Measurements from ENCODE around the gene EPHA7.

The EPHA7 gene

GRCh38 chr6:93424303-93425064 lies 5.1 kb upstream of the EPHA7 start:
- Histone ChIP-seq H3K4me1 (ENCODE audit: control insufficient read depth, low read length) (no peaks in the 10 kb centered on the region), H3K9me2 (replicated peaks; ENCODE audit: control insufficient read depth, low read length) (no peaks in the 10 kb centered on the region), H3K4me3 (ENCODE audit: low read length) (no peak overlapping the region), H3K36me3 (ENCODE audit: control insufficient read depth, low read length) (no peaks in the 10 kb centered on the region), H3K27me3 (ENCODE audit: control insufficient read depth, low read length) (no peaks in the 10 kb centered on the region), H4K20me1 (ENCODE audit: control insufficient read depth, insufficient read depth, low read depth, low read length) (no peaks in the 10 kb centered on the region), H3K79me2 (ENCODE audit: control insufficient read depth, low read length) (no peaks in the 10 kb centered on the region), H3K9me3 (ENCODE audit: control insufficient read depth, insufficient read depth, low read length) (no peaks in the 10 kb centered on the region), H3K27ac (ENCODE audit: low read depth, low read length) (no peak overlapping the region), H3F3A (ENCODE audit: control insufficient read depth, insufficient read depth) (no peaks in the 10 kb centered on the region), H3K4me2 (ENCODE audit: low read length) (no peak overlapping the region)
- peak; percentile 53 for TF ChIP-seq CTCF (IDR thresholded peaks at IDR 0.05; ENCODE audit: low read depth, low read length, poor library complexity, severe bottlenecking)
- no peak for TF ChIP-seq EZH2phosphoT487 (IDR thresholded peaks at IDR 0.05; ENCODE audit: borderline replicate concordance, low read length)

- H3K4me3 ChIP-seq (ENCODE audit: low read length): no peak overlapping the region
- H3K36me3 ChIP-seq (ENCODE audit: control insufficient read depth, low read length): no peaks in the 10 kb centered on the region
- H3K79me2 ChIP-seq (ENCODE audit: control insufficient read depth, low read length): no peaks in the 10 kb centered on the region
Observed at GRCh38 chr6:93423542-93423941, 4.2 kb upstream of the EPHA7 start.

DNA sequence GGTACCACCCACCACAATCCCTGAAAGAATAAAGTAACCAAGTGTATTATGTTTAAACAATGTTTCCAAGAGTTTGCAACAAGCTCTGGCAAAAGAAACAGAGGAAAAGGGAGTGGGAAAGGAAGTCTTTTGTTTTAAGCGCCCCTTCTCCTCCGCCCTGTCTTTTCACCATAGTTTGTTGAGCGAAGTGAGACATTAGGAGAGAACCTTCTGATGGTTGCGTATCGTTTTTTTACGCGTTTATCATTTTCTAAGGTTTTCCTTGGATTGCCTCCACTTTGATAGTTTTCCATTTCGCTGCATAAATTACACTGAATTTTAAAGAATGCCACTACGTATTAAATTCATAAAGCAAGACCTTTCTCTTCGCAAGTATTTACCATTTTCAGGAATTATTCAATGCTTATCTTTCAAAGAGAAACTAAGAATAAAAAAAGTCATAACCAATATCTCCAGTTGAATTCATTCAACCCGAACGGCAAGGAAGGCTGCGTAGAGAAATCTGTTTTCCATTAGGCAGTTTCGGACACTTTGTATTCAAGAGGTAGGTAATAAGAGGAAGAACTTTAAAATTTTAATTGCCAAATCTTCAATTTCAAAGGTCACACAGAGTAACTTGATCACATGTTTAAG lies 920 bp upstream of the EPHA7 start:
- H3K79me2 ChIP-seq (ENCODE audit: control insufficient read depth, low read length): no peaks in the 10 kb centered on the region
- H3F3A ChIP-seq (ENCODE audit: control insufficient read depth, insufficient read depth): no peaks in the 10 kb centered on the region
- no peaks in the 10 kb centered on the region for H4K20me1 ChIP-seq (ENCODE audit: control insufficient read depth, insufficient read depth, low read depth, low read length)
- H3K27me3 ChIP-seq (ENCODE audit: control insufficient read depth, low read length): no peaks in the 10 kb centered on the region
- H3K9me3 ChIP-seq (ENCODE audit: control insufficient read depth, insufficient read depth, low read length): no peaks in the 10 kb centered on the region; the same call in 1 of the 2 replicates
- no peak overlapping the region for H3K4me2 ChIP-seq (ENCODE audit: low read length)
- TF ChIP-seq CTCF (IDR thresholded peaks at IDR 0.05; ENCODE audit: low read depth, low read length, poor library complexity, severe bottlenecking) (no peak), EZH2phosphoT487 (IDR thresholded peaks at IDR 0.05; ENCODE audit: borderline replicate concordance, low read length) (no peak)
- no peak overlapping the region for H3K4me3 ChIP-seq (ENCODE audit: low read length)
- no peaks in the 10 kb centered on the region for H3K9me2 ChIP-seq (replicated peaks; ENCODE audit: control insufficient read depth, low read length)
- no peaks in the 10 kb centered on the region for H3K4me1 ChIP-seq (ENCODE audit: control insufficient read depth, low read length)
- H3K36me3 ChIP-seq (ENCODE audit: control insufficient read depth, low read length): no peaks in the 10 kb centered on the region
- no peak overlapping the region for H3K27ac ChIP-seq (ENCODE audit: low read depth, low read length)

More at GRCh38 chr6:93423542-93423941, 4.2 kb upstream of the EPHA7 start:
- Histone ChIP-seq H3K27me3 (ENCODE audit: control insufficient read depth, low read length) (no peaks in the 10 kb centered on the region), H3F3A (ENCODE audit: control insufficient read depth, insufficient read depth) (no peaks in the 10 kb centered on the region), H3K27ac (ENCODE audit: low read depth, low read length) (no peak overlapping the region), H3K9me3 (ENCODE audit: control insufficient read depth, insufficient read depth, low read length) (no peaks in the 10 kb centered on the region; the same call in 1 of the 2 replicates), H3K4me1 (ENCODE audit: control insufficient read depth, low read length) (no peaks in the 10 kb centered on the region), H4K20me1 (ENCODE audit: control insufficient read depth, insufficient read depth, low read depth, low read length) (no peaks in the 10 kb centered on the region), H3K9me2 (replicated peaks; ENCODE audit: control insufficient read depth, low read length) (no peaks in the 10 kb centered on the region), H3K4me2 (ENCODE audit: low read length) (no peak overlapping the region)
- TF ChIP-seq EZH2phosphoT487 (IDR thresholded peaks at IDR 0.05; ENCODE audit: borderline replicate concordance, low read length) (no peak), CTCF (IDR thresholded peaks at IDR 0.05; ENCODE audit: low read depth, low read length, poor library complexity, severe bottlenecking) (peak; percentile 42)

All from DOHH2 (cell line).